ENCODE data around the gene GOLGA3.

DNA sequence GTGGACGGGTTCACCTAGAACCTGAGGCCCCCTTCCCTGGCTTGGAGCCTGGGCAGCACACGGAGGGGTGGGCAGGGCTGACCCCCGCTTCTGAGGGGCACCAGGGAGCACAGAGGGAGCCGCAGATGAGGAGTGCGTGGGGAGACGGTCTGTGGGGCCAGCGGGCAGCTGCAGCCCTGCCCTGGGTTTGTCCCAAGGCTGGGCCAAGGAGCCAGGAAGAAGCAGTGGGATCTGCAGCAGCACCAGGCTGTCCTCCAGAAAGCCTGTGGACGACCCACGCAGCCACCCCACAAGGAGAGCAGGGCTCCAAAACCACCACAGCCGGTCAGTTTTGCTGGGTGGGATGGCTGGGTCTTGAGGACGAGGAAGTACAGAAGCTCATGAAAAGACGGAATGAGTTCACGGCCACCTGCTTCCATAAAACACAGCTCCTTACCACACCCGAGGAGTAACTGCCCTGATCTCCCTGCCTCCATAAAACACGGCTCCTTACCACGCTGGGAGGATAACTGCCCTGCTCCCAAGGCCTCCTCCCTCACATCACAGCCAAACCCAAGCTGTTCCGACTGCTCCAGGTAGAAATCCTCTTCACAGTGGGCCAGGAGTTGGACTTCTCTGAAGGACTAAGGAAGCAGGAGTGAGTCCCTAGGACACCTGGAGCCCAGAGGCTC lies 9.9 kb upstream of the GOLGA3 start:
- TF ChIP-seq EZH2 (IDR thresholded peaks at IDR 0.05; ENCODE audit: low read length, unreplicated experiment), result no peak
- TF ChIP-seq, protein P1, sequence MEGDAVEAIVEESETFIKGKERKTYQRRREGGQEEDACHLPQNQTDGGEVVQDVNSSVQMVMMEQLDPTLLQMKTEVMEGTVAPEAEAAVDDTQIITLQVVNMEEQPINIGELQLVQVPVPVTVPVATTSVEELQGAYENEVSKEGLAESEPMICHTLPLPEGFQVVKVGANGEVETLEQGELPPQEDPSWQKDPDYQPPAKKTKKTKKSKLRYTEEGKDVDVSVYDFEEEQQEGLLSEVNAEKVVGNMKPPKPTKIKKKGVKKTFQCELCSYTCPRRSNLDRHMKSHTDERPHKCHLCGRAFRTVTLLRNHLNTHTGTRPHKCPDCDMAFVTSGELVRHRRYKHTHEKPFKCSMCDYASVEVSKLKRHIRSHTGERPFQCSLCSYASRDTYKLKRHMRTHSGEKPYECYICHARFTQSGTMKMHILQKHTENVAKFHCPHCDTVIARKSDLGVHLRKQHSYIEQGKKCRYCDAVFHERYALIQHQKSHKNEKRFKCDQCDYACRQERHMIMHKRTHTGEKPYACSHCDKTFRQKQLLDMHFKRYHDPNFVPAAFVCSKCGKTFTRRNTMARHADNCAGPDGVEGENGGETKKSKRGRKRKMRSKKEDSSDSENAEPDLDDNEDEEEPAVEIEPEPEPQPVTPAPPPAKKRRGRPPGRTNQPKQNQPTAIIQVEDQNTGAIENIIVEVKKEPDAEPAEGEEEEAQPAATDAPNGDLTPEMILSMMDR (conservative IDR thresholded peaks at IDR 0.05; ENCODE audit: low read depth, low read length), result no peak
